OCI-M2 (cell line): ENCODE data around the gene CHEK1.
A peak's percentile ranks its signal among the peaks of the same experiment; 100 is the strongest.

ENCODE experiments used
- DNase-seq: peaks from one replicate; lab custom pipeline; 2025; ENCODE audit not compliant: unreplicated experiment; lab: John Stamatoyannopoulos, UW

CHEK1 gene

GRCh38 chr11:125625630-125626287, 796 bp downstream of the CHEK1 start:
- peak; percentile 53 for DNase-seq

GRCh38 chr11:125626288-125626950, 1.5 kb downstream of the CHEK1 start:
- DNase-seq, result peak; percentile 53

- no peak for DNase-seq
These were observed 2.4 kb downstream of the CHEK1 start for GRCh38 chr11:125627236-125627910.

DNA sequence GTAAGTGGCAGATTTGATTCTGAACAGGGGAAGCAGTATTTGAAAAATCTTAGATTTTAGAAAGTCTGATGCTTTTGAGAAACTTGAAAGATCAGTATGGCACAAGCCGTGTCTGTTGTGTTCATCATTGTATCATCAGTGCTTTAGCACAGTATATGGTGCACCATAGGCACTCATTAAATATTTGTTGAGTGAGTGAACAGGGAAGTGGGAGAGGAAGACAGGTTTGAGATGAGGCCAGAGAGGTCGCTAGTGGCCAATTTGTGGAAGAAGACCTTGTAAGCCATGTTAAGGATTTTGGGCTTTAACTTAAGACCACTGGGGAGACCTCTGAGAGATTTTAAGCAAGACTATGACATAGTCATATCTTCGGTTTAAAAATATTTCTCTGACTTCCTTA, 12.9 kb downstream of the CHEK1 start:
- DNase-seq, result no peak

- no peak for DNase-seq
These were observed 13.4 kb downstream of the CHEK1 start for GRCh38 chr11:125638315-125638714.

DNA sequence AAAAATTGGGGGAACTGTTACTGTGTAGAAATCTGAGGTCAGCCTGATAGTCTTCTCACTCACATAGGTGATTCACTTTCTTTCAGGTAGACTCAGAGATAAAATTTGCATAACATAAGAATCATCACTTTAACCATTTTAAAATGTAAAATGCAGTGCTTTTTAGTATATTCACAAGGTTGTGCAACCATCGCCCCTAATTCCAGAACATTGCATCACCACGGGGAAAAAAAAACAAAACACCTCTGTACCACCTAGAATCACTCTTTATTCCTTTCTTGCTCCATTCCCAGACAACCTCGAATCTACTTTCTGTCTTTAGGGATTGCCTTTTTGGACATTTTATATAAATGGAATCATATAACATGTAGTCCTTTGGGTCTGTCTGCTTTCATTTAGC, 20.9 kb downstream of the CHEK1 start:
- no peak for DNase-seq

- no peak for DNase-seq
These were observed 24.7 kb downstream of the CHEK1 start for GRCh38 chr11:125649465-125650166.

DNA sequence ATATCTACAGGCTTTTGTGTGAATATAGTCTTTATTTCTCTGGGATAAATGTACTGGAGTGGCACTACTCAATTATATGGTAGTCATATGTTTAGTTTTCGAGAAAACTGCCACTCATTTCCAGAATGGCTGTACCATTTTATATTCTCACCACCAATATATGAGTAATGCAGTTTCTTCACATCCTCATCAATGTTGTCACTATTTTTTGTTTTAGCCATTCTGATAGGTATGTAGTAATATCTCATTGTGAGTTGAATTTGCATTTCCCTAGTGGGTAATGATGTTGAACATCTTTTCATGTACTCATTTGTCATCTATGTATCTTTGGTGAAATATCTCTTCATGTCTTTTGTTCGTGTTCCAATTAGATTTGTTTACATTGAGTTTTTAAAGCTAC, 37.7 kb downstream of the CHEK1 start:
- no peak for DNase-seq

DNA sequence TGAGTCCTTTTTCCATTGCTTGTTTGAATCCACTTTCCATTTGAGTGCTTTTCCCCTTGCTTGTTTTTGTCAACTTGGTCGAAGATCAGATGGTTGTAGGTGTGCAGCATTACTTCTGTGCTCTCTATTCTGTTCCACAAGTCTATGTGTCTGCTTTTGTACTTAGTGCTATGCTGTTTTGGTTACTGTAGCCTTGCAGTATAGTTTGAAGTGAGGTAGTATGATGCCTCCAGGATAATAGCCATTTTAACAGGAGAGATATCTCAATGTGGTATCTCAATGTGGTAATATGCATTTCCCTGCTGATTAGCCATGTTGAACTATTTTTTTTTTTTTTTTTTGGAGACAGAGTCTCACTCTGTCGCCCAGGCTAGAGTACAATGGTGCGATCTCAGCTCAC, 38.9 kb downstream of the CHEK1 start:
- no peak for DNase-seq

DNA sequence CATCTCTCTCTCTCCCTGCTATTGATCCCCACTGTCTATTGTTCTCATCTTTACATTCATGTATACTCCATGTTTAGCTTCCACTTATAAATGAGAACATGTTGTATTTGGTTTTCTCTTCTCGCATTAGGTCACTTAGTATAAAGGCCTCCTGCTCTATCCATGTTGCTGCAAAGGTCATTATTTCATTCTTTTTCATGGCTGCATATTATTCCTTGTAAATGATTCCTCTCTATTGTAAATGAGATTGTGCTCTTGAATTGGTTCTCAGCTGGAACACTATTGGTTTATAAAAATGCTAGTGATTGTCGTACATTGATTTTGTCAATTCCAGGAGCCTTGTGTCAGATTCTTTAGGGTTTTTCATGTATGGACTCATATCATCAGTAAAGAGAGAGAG, 42.2 kb downstream of the CHEK1 start:
- no peak for DNase-seq

- DNase-seq, result no peak
These were observed 45.2 kb downstream of the CHEK1 start for GRCh38 chr11:125670172-125670571.

DNA sequence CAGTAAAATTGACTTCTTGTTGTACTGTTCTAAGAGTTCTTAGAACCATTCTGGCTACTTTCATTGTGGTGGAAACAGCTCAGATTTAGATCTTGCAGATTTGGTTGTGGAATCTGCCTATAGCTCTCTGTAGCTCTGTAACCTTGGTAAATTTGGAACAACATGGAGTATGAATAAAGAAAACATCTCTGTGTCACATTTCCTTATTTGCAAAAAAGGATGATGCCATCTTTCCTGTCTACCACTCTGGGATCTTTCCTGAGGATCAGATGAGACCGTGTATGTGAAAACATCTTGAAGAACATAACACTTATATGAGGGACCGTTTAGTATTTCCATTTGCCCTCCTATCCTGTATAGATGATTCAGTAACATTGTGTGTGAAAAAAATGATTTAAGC, 46.6 kb downstream of the CHEK1 start:
- DNase-seq, result no peak

- no peak for DNase-seq
These were observed 49.2 kb downstream of the CHEK1 start for GRCh38 chr11:125674210-125674609.

DNA sequence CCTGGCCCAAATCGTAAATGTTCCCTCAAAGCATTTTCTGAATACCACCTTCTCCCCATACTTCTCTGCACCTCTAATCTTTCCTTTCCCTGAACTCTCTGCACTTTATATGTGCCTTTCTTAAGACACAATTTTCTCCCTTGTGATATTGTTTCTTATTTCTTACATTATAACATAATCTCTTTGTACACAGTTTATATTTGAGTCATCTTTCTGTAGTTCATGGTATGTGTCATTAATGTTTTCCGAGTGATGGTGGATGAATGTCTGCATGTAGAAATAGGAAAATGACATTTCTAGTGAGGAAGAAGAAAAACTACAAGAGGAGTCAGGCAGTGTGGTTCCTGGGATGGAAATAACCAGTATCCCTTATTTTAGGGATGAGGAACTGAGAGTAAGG, 50.2 kb downstream of the CHEK1 start:
- DNase-seq, result no peak

GRCh38 chr11:125679397-125679796, 54.4 kb downstream of the CHEK1 start:
- DNase-seq, result no peak

DNA sequence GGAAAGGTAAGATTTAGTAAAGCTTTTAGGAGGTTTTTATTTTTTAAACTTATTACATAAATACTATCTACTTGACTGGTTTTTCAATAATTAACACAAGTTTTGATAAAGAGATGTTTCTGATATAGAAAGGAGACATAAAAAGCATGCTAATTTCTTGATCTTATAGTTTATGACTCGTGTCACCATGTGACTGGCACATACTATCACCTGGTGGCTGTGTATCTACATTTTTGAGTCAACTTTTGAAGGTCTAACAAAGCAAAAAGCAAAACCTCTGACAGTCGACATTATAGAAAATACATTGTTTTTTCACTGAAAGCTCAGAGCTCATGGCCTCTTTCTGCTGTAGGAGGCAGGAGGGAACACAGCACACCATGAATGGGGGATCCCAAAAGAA, 54.9 kb downstream of the CHEK1 start:
- DNase-seq, result no peak

- no peak for DNase-seq
These were observed 55.8 kb downstream of the CHEK1 start, which contains the start of gene ACRV1 for GRCh38 chr11:125680747-125681146. ACRV1 (minus strand) TSS chr11:125680847; CDS start chr11:125680780, 67 bp downstream.

GRCh38 chr11:125685228-125685627, 60.3 kb downstream of the CHEK1 start:
- no peak for DNase-seq

- DNase-seq, result no peak
These were observed 63.1 kb downstream of the CHEK1 start for GRCh38 chr11:125688066-125688465.

- DNase-seq, result no peak
These were observed 63.7 kb downstream of the CHEK1 start for GRCh38 chr11:125688632-125689031.

- DNase-seq, result no peak
These were observed 64.4 kb downstream of the CHEK1 start for GRCh38 chr11:125689274-125689859.
